ENCODE measurements around the gene RFTN1. TPM values are rescaled to one million over a fixed set of nuclear protein-coding genes. Genes with fewer than 3 reads are reported as not detected.
A peak's percentile ranks its signal among the peaks of the same experiment; 100 is the strongest.

Gene RFTN1
- total and polyA plus RNA-seq, 2 donors (not counting 1 experiment from before 2014, with no cell fraction given), result 32.4 to 156 TPM

GRCh38 chr3:16510620-16511319 lies 2.7 kb downstream of the RFTN1 start:
- CTCF ChIA-PET, result interaction anchor here (1.2 to 3.6 kb wide), 3 partner anchors 28 to 227 kb away, joined by 3 to 18 read pairs (median 11); no protein-coding TSS in a partner anchor
- Histone ChIP-seq H3K36me3 (replicated peaks in 1 of 2; ENCODE audit: control extremely low read depth in 1 of 2, control insufficient read depth in 1 of 2, extremely low read depth in 1 of 2, insufficient read depth in 2 of 2, low read length in 1 of 2) (no peaks in the 10 kb centered on the region), H3K27me3 (replicated peaks in 1 of 4; ENCODE audit: control extremely low read depth in 1 of 4, control insufficient read depth in 3 of 4, insufficient read depth in 4 of 4, low read length in 3 of 4) (no peaks in the 10 kb centered on the region), H4K20me1 (ENCODE audit: control insufficient read depth, insufficient read depth, low read length, poor library complexity, severe bottlenecking) (peaks cover 53% of the 10 kb centered on the region), H3K79me2 (ENCODE audit: control insufficient read depth, insufficient read depth, low read length) (peaks cover 92% of the 10 kb centered on the region), H3K4me2 (replicated peaks; ENCODE audit: low read depth, low read length, poor library complexity, severe bottlenecking) (peak overlapping the region; percentile 93), H3K4me3 (ENCODE audit: control extremely low read depth in 1 of 5, extremely low read depth in 1 of 5, insufficient read depth in 1 of 5, low read depth in 2 of 5, low read length in 4 of 5) (peak overlapping the region in 2 of 5 experiments; percentile 8 to 34), H3K27ac (ENCODE audit: low read length in 2 of 2) (peak overlapping the region; percentile 89 to 97), H3K9me3 (ENCODE audit: control extremely low read depth in 1 of 3, control insufficient read depth in 2 of 3, insufficient read depth in 1 of 3, low read length in 2 of 3) (no peaks in the 10 kb centered on the region), H3K4me1 (ENCODE audit: control insufficient read depth in 2 of 2, insufficient read depth in 2 of 2, low read length in 2 of 2) (peaks cover 72 to 87% of the 10 kb centered on the region in 2 donors), H3K9ac (ENCODE audit: low read length) (peak overlapping the region; percentile 41), H2AFZ (ENCODE audit: insufficient read depth, low read depth, low read length, poor library complexity, severe bottlenecking) (no peak overlapping the region)
- Mint-ChIP-seq H3K27me3 (no peaks in the 10 kb centered on the region), H3K4me3 (peak overlapping the region; percentile 74), H3K9me3 (ENCODE audit: insufficient read depth) (no peaks in the 10 kb centered on the region), H3K27ac (peak overlapping the region; percentile 81), H3K4me1 (peaks cover 81% of the 10 kb centered on the region)
- ATAC-seq (ENCODE audit: low read depth) (no peak), DNase-seq (peak; percentile 53)
- POLR2A ChIA-PET, result interaction anchor here (1.1 to 1.3 kb wide), 2 partner anchors 12 to 28 kb away, joined by 3 to 8 read pairs; no protein-coding TSS in a partner anchor
- intact Hi-C loops (cut with micrococcal nuclease), result loop anchor here (1.0 to 5.0 kb wide), 5 partner anchors 14 to 377 kb away; no protein-coding TSS in a partner anchor
- TF ChIP-seq EZH2 (IDR thresholded peaks at IDR 0.05; ENCODE audit: borderline replicate concordance, insufficient read depth, low read depth, low read length, poor library complexity, severe bottlenecking), result no peak
- TF ChIP-seq, protein P1, sequence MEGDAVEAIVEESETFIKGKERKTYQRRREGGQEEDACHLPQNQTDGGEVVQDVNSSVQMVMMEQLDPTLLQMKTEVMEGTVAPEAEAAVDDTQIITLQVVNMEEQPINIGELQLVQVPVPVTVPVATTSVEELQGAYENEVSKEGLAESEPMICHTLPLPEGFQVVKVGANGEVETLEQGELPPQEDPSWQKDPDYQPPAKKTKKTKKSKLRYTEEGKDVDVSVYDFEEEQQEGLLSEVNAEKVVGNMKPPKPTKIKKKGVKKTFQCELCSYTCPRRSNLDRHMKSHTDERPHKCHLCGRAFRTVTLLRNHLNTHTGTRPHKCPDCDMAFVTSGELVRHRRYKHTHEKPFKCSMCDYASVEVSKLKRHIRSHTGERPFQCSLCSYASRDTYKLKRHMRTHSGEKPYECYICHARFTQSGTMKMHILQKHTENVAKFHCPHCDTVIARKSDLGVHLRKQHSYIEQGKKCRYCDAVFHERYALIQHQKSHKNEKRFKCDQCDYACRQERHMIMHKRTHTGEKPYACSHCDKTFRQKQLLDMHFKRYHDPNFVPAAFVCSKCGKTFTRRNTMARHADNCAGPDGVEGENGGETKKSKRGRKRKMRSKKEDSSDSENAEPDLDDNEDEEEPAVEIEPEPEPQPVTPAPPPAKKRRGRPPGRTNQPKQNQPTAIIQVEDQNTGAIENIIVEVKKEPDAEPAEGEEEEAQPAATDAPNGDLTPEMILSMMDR (IDR thresholded peaks at IDR 0.05), result no peak
- 80% methylated on average over 1 of the region's 3 CpGs for WGBS (ENCODE audit: insufficient coverage)
